ENCODE measurements around the gene CALU.

Gene CALU

DNA sequence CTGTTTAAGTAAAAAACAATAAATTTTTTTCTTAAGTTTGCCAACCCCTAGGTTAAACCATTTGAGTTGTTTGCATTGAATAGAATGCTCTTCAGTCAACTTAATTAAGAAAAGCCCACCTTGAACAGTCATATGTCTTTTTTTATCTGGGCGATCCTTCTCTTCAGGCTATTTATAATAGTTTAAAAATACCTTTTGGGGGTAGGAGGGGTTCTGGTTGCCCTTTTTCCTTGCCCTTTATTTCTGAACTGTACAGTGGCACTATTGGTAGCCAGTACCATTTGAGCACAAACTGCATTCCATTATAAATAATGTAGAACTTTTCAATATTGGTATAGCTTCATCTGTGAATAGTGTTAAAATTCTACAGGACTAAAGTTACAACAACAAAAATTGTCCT, 13.1 kb downstream of the CALU start:
- no peak for DNase-seq

DNA sequence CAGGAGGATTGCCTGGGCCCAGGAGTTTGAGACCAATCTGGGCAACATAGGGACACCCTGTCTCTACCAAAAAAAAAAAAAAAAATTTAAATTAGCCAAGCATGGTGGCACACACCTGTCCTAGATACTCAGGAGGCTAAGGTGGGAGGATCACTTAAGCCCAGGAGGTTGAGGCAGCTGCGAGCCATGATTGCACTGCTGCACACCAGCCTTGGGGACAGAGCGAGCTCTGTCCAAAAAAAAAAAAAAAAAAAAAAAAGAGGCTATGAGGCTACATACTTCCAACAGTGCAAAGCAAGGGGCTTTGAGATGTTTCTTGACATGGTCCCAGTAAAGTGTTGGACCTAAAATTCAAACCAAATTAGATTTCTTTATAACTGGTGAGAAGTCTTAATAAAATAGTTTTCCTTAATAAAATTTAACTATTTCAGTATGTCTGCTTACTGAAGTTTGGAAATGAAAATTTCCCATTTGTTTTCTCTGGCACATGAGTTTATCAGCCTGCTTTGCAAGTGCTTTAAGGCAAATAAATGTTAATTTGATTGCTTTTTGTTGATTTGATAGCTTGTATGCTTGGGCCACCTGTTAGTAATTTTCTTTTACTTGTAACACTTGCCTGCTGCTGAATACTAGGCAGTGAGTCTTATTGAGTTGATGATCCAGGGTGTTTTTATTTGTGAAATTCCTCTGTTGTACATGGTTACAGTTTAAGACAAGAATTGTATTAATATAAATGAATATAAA, 16.1 kb downstream of the CALU start:
- no peak for DNase-seq

DNA sequence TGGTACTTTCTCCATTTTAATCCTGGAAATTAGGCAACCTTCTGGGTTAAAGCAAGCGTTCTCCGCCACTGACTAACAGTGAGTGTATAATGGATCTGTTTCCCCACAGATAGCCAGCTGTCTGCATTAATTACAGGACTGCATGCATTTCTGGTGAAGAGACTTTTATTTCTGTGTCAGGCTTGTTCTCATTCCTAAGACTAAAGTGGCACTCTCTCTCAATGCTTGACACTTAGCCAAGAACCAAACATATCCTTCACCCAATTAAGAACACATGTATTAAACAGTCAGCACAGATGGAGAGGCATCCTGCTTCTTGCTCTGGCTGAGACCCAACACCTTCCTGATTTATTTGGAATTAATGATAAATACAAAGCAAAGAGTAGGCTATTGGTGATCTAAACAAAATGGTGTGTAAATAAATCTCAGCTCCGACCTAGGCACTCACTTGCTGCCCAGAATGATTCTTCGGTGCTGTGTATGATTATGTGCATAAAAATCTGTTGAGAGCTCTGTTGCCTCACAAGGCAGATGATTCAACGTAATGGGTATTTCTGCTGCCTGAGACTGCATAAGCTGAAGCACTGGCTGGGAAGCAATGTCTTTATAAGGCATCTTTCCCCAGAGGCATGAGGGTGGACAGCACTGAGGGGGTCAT, 16.8 kb downstream of the CALU start:
- no peak for DNase-seq

DNA sequence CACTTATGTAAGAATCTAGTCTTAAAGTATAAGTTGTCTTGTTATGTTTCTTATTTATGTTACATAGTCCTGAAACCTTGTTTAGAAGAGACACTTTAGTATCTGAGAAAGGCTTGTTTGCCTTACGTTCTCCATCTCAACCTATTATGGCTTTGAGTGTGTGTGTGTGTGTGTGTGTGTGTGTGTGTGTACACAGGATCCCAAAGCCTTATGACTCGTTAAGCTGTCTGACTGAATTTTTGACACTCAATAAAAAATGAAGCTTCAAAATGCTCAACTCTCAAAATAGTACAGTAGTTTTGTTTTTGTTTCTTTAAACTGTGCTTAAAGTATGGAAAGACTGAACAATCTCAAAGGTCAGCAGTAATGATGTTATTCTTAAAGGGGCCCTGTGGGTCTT, 18.0 kb downstream of the CALU start:
- DNase-seq, result no peak

DNA sequence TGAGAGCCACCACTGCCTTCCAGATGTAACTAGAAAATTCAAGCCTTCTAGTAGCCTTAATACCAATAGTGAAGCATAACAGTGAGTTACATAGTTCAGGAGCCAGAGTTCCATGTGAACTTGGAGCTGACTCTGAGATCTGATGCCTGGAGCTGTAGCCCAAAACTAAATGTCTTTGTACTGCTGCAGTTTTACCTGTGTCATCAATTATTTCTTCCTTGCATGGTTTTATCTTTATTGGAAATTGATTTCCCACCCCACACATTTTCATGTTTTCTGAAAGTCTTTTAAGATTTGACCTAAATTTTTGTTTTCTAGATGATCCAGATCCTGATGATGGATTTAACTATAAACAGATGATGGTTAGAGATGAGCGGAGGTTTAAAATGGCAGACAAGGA, 19.4 kb downstream of the CALU start:
- DNase-seq, result no peak

DNA sequence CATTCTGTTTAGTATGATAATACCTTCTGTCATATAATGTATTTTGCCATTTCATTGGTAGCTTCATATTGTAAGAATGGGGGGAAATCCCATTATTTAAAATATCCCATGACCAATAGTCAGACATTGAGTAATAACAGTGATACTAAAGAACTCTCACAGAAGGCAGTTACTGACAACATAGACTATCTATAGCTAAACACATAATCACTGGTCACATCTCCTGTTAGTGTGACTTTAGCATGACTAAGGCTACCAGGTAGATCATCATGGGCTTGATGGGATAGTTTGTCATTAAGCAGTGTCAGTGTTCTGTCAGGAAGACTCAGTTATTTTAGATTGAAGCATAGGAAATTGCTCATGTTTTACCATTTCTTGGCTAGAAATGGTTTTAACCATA, 20.1 kb downstream of the CALU start:
- DNase-seq, result no peak

DNA sequence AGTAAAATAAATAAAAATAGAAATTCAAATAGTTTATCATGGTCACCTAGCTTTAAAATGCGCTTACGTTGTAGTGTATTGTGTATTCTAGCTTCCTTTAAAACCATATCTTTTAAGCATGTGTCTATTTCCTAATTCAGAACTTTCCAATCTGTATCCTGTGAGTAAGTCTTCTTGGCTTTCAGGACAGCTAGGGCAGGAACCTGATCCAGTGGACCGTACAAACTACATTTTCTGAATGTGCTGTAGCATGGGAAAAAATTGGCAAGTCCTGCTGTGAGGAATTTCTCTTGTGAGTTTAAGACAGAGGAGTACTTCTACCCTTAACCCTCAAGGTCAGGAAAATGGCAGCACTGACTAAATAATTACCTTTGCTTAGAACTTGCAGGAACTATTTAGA, 24.4 kb downstream of the CALU start:
- no peak for DNase-seq

DNA sequence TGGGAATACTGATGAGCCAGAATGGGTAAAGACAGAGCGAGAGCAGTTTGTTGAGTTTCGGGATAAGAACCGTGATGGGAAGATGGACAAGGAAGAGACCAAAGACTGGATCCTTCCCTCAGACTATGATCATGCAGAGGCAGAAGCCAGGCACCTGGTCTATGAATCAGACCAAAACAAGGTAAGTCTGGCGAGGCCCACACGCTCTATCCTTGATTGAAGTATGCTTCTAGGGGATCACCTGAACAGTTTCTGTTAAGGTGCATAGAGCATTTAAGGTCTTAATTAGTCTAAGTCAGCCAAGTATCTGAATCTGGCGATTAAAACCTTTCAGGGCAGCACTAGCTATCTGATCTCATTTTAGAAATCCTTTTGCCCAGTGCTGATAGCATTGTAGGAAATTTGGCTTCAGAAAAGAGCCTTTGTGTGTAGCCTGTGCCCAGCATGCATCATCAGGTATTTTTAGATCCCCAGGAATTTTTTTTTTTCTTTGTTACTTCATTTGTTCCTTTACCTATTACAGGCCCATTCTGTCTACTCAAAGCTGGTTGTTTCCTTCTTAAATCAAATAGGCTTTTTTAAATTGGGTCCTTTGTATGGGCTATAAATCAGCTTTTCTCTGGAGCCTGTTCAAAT, 28.4 kb downstream of the CALU start:
- no peak for DNase-seq

DNA sequence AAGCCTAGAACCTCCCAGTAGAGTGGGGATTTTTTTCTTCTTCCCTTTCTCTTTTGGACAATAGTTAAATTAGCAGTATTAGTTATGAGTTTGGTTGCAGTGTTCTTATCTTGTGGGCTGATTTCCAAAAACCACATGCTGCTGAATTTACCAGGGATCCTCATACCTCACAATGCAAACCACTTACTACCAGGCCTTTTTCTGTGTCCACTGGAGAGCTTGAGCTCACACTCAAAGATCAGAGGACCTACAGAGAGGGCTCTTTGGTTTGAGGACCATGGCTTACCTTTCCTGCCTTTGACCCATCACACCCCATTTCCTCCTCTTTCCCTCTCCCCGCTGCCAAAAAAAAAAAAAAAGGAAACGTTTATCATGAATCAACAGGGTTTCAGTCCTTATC, 31.1 kb downstream of the CALU start:
- DNase-seq, result no peak

DNA sequence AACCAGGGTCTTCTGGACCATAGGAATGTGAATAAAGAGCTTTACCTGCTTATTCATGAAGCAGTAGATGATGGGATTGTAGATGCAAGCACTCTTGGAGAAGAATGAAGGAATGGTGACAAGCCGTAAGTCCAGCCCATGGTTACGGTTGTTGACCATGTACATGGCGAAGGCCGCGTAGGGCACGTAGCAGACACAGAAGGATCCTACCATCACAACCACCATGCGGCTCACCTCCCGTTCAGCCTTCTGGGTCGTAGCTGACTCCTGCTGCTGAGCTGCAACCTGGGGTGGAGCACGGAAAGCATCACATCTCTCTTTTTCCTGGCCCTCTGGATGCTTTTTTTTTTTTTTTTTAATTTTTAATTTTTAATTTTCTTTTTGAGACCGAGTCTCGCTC, 34.4 kb downstream of the CALU start:
- no peak for DNase-seq

DNA sequence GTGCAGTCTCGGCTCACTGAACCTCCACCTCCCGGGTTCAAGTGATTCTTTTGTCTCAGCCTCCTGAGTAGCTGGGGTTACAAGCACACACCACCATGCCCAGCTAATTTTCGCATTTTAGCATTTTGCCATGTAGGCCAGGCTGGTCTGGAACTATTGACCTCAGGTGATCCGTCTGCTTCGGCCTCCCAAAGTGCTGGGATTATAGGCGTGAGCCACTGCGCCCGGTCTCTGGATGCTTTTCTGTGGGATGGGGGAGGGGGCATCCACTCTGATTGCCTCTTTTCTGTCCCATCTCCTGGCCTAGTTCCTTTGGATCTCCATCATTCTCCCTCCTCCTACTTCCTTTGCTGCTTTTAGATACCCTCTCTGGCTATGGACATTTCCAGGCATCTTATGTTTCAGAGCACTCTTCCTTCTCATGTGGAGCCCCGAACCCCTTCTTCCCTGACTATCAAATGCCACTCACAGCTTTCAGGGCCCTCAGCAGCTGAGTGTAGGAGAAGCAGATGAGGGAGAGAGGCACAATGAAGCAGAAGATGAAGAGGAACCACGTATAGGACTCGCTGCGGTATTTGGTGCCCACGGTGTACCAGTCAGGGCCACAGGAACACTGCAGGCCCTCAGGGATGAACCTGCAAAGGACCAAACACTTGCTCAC, 35.0 kb downstream of the CALU start:
- no peak for DNase-seq

DNA sequence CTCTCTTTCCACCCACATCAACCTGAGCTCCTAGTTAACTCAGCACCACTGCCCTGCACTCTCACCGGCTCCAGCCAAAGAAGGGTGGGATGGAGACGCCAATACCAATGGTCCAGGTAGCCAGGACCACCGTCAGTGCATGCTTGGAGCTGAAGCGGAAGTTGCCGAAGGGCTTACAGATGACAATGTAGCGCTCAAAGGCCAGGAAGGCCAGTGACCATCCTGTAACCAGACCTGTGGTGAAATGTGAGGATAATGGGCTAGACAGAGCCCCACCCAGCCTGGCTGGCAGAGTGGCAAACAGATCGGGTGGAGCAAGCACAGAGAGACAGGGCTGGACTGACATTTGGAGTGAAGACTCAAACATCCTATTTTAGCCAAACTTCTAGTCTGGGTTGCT, 35.8 kb downstream of the CALU start:
- no peak for DNase-seq

DNA sequence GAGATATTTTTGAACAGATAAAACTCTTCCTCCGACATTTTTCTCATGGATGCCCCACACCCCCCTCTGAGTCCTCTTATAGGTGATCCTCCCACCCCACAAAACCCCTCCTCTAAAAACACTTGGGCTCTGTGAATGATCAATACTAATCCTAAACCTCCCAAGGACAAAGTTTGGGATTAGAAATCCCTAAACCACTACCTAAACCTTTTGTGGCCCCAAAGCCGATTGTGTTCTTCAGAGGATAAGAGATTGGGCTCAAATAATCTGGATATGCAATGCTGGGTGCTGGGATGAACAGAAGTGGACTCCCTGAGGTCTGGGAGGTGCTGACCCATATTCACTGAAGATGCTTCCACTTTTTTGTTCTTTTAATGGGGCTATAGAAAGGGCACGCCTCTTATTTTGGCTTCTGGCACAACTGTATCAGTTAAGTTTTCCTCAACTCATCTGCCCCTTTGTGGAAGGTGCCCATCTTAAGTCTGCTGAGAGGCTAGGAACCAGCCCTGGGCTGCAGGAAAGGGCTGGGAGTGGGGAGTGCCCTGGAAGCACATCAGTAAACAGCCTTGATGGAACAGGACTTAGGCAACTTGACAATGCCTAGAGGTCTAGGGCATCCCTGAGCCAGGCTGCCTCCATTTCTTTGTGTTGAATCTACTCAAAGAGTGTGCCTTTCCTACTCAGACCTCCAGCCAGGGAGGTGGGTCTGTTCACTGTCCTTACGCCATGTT, 36.8 kb downstream of the CALU start, which contains the start of gene OPN1SW:
Gene OPN1SW, minus strand, starts transcription at position 51 of the 731 bp plus-strand sequence. Its CDS starts 13 bp downstream, at position 38.
- DNase-seq, result no peak

DNA sequence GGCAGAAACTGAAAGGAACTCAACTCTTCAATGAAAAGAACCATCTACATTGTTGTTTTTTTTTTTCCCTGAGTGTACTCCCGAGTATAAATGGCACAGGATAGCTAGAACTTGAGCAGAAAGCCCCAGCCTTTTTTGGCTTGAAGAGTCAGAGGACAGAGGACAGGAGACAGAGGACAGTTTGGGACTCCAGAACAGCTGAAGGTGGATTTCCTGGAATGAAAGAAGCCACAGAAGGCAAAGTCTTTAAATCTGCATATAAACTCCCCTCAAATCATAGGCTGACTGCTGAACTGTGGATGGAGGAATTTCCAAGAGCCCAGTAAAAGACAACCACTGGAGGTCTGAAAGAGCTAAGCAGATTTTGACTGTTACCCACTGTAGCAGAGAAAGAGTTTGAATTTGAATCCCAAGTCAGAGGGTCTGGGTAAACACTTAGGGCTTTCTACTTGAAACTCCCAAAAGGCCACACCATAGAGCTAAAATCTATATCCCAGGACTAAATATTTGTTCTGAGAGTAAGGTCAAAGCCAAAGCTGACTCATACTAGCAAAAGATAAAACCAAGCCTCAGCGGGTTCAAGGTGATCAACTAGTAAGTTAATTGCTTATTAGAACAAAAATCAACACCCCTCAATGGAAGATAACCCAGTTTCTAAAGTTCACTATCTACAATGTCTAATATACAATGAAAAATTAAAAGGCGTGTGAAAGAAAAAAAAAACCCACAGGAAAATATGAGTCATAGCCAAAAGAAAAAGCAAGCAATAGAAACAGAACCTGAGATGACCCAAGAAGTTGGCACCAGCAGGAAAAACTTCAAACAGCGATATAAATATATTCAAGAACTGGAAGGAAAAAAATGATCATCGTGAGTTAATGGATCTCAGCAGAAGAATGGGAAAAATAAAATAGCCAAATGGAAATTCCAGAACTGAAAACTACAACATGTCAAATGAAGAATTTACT, 38.3 kb downstream of the CALU start:
- no peak for DNase-seq

DNA sequence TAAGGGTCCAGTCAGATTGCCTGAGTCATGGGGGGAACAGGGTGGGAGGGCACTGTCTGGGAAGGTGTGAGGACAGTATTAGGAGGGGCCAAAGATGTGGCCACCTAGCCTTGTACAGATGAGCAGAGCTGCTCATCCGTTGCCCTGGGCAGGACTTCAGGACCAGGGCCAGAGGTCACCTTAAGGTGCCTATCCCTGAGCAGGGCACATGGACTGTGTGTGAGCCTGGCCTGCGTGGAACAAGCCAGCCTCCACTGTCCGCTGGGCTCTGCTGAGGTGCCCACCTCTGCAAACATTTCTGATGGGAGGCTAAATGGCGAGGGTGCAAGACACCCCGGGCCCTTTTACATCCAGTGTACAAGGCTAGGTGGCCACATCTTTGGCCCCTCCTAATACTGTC, 39.8 kb downstream of the CALU start:
- no peak for DNase-seq

DNA sequence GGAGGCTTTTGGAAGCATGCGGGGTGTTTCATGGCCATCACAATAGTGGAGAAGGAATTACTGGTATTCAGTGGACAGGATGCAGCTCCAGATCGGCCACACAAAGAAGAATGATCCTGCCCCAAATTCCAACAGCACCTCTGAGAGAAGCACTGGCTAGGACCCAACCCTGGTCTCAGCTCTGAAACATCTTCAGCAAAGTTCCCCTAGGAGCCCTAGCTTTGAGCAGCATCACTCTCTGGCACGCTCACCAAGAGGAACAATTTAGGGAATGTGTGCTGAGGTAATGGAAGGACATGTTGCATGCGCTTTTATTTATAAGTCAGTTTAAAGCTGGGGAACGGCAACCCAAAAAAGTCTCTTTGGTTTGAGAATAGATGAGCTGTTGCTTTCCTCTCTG, 42.0 kb downstream of the CALU start:
- DNase-seq, result no peak

DNA sequence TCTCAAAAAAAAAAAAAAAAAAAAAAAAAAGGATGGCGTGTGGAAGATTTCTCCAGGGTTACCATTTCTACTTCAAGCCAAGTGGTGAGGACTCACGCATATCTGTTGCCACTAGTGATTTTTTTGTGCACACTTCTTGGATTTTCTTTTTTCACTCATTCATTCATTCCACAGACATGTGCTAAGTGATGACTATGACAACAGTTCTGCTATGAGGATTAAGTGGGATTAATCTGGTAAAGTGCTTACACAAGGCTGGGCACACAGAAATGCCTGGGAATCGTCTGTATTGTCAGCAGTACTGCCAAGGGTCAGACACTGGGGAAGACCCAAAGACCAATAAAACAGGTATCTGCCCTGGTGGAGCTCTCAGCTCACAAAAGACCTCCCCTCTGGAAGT, 42.7 kb downstream of the CALU start:
- no peak for DNase-seq

DNA sequence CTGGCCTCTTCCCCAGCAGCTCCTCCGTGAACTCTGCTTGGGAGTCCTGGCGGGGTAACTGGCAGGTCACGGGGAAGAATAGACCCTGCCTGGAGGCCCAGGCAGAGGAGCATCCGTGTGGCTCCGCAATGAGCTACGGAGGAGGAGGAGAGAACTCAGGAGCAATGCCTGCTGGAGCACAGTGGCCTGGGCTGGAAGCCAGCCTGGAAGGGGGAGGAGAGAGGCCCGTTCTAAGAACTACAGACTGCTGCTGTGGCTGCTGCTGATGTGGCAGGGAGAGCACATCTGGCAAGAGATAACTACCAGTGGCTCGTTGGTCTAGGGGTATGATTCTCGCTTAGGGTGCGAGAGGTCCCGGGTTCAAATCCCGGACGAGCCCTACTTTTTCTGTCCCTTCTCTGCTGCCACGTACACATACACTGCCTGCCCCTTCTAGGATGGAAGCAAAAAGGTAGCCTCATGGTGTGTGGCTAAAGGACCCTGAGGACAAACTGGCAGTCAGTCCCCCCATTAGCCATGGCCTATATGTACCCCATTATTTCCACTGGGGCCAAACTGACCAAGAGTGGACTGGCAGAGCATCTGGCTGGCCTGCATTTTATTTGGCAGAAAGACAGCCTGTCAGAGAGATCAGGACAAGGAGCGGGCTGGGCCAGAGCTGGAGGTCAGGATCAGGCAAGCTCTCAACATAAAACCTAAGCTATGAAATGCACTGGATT, 44.1 kb downstream of the CALU start:
- no peak for DNase-seq

DNA sequence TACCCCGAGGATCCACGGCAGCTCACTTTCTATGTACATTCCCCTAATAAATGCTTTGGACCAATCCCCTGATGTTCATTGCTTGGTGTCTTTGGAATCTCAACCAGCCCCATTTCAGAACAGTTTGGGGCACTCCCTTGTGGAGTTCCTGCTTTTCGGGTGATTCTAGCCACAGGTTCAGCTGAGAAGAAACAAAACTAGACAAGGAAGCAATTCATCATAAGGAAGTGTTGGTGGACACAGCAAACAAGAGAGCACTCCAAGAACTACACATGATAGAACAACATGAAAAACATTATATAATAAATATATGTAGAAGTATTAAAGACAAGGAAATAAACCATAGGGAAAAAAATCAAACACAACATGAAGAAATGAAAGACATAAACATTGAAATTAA, 46.6 kb downstream of the CALU start:
- no peak for DNase-seq

DNA sequence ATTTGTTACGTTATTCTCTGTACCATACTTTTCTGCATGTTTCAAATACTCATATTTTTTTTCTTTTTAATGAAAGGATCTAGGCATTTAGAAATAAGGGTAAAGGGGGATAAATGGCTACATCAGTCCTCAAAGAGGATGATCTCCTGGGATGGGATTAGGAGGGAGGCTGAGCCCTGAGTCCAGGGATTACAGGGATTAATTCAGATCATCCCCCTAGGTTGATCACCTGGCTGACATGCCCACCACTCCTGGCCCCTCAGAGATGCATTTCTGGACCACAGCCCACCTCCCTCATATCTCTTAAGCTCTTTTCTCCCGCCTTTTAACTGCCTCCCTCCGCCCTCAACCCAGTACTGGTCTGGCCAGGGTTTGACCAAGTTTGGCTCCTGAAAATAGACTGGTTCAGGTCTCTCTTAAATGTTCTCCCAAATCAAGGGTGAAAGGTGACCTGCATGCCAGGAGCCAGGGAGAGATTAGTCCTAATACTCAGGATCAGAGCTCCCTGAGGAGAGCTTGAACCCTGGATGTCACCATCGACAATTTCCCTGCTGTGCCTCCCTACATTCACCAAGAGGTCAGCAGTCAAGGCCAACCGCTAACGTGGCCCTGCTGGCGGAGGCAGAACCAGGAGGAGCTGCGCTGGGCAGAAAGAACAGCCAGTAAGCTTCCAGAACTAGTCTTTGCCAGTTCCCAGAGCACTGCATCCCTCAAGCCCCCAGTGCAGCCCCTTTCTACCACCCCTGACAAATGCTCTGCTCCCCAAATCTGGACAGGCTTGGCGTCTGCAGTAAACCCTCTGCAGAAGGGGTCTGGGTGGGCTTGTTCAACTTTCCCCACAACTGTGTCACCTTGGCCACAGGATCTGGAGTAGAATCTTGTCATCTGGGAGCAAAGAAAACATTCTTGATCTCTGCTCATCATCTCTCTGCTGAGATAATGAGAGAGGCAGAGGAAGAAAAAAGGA, 49.6 kb downstream of the CALU start:
- no peak for DNase-seq

All from GDM1 (cell line).